ENCODE results near the gene CHPF2.

The CHPF2 gene

DNA sequence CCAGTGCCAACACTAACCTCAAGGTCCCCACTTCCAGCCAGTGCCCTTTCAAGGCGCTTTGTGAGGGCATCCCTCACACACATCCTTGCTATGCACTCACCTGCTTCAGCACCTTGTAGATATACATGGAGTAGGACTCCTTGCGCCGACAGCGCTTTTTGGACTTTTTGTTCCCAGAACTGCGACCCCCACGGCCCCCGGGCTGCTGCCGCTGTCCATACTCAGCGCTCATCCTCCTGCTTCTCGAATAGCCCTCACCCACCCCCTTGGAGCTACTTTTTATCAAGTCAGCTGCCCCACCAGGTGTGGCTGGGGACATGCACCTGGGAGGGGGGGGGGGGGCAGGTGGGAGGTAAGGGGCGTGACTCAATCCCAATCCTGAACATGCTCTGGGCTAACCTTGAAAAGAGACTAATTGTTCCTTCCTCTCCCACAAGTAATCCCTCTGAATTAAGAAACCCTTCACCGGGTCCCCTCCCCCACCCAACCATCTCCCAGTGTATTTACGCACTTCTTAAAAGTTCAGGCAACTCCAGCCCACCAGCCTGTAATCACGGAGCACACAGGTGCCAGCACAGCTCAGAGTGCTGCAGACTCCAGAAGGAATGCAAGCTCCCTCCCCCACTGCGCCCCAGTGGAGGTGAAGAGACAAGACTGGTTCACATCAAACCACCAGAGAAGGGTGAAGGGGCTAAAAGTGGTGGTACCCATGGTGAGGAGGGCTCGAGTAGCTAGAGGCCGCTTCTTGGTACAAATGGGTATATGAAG, 22.0 kb upstream of the CHPF2 start, which contains the start of gene H2BK1:
TSS of gene H2BK1 (minus strand) at position 402 of the 768 bp plus-strand sequence. CDS start at position 232, 170 bp downstream.
- no peak within 1 kb of the TSS for H3K27ac ChIP-seq
- TF ChIP-seq, protein P1, sequence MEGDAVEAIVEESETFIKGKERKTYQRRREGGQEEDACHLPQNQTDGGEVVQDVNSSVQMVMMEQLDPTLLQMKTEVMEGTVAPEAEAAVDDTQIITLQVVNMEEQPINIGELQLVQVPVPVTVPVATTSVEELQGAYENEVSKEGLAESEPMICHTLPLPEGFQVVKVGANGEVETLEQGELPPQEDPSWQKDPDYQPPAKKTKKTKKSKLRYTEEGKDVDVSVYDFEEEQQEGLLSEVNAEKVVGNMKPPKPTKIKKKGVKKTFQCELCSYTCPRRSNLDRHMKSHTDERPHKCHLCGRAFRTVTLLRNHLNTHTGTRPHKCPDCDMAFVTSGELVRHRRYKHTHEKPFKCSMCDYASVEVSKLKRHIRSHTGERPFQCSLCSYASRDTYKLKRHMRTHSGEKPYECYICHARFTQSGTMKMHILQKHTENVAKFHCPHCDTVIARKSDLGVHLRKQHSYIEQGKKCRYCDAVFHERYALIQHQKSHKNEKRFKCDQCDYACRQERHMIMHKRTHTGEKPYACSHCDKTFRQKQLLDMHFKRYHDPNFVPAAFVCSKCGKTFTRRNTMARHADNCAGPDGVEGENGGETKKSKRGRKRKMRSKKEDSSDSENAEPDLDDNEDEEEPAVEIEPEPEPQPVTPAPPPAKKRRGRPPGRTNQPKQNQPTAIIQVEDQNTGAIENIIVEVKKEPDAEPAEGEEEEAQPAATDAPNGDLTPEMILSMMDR (conservative IDR thresholded peaks at IDR 0.05; ENCODE audit: low read depth), result no peak
- no peak for DNase-seq (ENCODE audit: low spot score)
- CTCF ChIA-PET, result interaction anchor here (0.6 kb wide), 1 partner anchor 328 kb away, joined by 3 read pairs; no protein-coding TSS in a partner anchor
- POLR2A ChIA-PET (ENCODE audit: low non-redundant PET), result no interaction called here

DNA sequence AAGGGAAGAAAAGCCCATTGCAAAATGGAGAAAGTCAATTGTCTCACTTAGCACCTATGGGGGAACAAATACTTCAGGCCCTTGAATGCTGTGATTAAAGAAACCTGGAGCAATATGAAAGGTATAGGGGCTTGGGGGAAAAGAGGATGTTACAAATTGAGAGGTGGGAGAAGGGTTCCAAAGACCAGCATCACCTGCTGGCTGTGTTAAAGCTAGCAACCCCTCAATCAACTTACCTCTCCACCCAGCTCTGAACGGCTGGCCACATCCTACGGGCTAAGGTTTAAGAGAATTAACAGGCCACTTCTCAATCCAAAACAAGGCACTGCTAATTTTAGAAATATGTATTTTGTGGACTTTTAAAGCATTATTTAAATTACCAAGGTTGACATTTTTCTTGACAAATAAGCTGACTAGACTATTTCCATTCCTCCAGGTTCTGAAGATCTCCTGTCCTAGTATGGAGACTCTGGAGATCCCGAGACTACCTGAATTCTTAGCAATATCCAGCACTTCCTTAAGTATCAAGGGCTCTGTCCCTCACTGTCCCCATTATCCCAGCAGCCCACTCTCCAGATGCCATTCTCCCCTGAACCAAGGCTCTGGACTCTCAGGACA, 21.0 kb upstream of the CHPF2 start:
- ChIA-PET POLR2A (ENCODE audit: low non-redundant PET) (no interaction called here), CTCF (no interaction called here)
- TF ChIP-seq, protein P1 (conservative IDR thresholded peaks at IDR 0.05; ENCODE audit: low read depth), result no peak
- DNase-seq (ENCODE audit: low spot score), result no peak
- no peak overlapping the region for H3K27ac ChIP-seq

DNA sequence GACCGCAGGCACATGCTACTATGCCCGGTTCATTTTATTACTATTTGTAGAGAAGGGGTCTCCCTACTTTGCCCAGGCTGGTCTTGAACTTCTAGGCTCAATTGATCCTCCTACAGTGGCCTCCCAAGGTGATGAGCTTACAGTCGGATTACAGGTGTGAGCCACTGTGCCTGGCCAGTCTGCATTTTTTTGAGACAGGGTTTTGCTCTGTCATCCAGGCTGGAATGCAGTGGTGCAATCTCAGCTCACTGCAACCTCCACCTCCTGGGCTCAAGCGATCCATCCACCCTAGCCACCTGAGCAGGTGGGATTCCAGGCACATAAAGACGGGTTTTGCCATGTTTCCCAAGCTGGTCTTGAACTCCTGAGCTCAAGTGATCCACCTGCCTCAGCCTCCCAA, 19.7 kb upstream of the CHPF2 start:
- ChIA-PET CTCF (no interaction called here), POLR2A (ENCODE audit: low non-redundant PET) (no interaction called here)
- DNase-seq (ENCODE audit: low spot score), result no peak

DNA sequence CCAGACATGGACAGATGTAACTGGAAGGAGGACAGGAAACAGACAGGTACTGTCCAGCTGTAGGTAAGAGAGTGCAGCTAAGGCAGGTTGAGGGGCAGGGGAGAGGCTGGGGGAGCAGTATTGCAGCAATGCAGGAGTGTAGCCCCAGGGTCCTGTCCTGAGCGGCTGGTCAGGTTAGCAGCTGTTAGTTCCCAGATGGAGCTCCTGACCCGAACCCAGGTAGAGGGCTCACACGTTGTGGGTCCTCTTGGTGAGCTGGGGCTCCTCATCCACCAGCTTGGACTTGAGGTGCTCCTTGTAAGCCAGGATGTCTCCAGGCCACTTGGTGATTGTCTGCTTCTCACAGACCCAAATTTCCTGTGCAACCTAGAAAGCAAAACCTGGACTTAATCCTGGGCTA, 18.5 kb upstream of the CHPF2 start:
- no peak for DNase-seq (ENCODE audit: low spot score)
- TF ChIP-seq, protein P1 (conservative IDR thresholded peaks at IDR 0.05; ENCODE audit: low read depth), result no peak
- ChIA-PET CTCF (no interaction called here), POLR2A (ENCODE audit: low non-redundant PET) (no interaction called here)
- peak overlapping the region; percentile 5; the same call in 1 of the 2 replicates for H3K27ac ChIP-seq

More for the DNA sequence above, 19.7 kb upstream of the CHPF2 start:
- no peak overlapping the region for H3K27ac ChIP-seq
- TF ChIP-seq, protein P1 (conservative IDR thresholded peaks at IDR 0.05; ENCODE audit: low read depth), result no peak

DNA sequence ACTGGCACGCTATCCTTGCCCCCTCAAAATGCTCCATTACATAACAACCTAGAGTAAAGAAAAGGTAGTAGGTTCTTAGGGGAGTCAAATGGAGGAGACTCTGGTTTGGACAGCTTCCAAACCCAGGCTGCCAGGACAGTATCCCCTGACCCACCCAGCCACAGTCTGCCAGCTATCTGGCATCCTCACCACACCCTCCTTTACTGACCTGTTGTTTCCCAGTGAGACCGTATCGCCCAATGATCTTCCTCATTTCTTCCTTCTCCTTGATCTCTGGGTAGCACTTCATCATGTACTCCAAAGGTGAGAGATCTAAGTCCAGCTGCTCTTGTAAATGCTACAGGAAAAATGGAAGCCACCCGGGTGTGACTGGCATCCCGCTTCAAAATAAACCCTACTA, 16.9 kb upstream of the CHPF2 start:
- ChIA-PET POLR2A (ENCODE audit: low non-redundant PET) (no interaction called here), CTCF (no interaction called here)
- DNase-seq (ENCODE audit: low spot score), result no peak
- TF ChIP-seq, protein P1 (conservative IDR thresholded peaks at IDR 0.05; ENCODE audit: low read depth), result no peak
- no peak overlapping the region for H3K27ac ChIP-seq

DNA sequence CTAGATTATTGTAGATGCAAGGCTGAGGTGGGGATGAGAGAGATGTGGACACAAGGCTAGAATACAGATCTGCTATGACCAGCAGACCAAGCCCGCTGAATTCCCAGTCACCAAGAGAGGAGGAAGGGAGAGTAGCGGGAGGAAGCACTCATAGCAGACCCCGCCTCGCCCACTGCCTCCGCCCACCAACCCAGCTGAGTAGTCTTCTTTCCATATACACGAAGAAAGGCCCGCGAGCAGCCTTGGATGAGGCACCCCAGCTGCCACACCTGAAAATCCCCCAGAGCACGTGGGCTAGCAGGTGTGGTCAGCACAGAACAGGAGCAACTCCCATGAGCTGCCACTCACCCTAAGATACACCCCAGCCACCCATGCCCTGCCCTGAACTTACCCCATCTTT, 14.1 kb upstream of the CHPF2 start:
- DNase-seq (ENCODE audit: low spot score), result no peak
- ChIA-PET CTCF (no interaction called here), POLR2A (ENCODE audit: low non-redundant PET) (no interaction called here)
- TF ChIP-seq, protein P1 (conservative IDR thresholded peaks at IDR 0.05; ENCODE audit: low read depth), result no peak
- no peak overlapping the region for H3K27ac ChIP-seq

Measured in RWPE1 (cell line).